CD4-positive, alpha-beta T cell treated with Interleukin-1 beta for 1 hour (primary cell): ENCODE data around the gene XKR7.
"Not testable (repeated sequence)": the region's sequence is repeated elsewhere in the genome, so short reads cannot be mapped to it uniquely, and the experiment has no call there.

Source experiments
- DNase-seq, 2 donors: peaks; one replicate each; pipeline ENCODE4 v3.0.0-alpha.2; 2020 to 2022

Gene XKR7

DNA sequence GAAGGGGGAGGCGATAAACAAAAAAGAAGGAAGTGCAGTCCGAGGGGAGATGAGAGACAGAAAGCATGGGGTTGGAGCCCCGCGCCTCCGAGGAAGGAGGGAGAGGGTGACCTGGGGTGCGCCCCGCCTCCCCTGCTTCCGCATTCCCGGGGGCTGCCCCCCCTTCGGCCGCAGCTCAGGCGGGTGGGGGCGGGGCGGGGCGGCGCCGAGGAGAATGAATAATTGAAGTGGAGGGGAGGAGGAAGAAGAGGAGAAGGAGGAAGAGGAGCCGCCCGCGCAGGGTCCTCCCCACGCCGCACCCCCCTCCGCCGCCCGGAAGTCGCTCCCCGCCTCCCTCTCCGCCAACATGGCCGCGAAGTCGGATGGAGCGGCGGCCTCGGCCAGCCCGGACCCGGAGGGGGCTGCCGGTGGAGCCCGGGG is at the start of gene XKR7:
Gene XKR7 (plus strand): TSS at position 322 of the 420 bp plus-strand sequence. CDS start 25 bp downstream, at position 347.
- DNase-seq = peak; percentile 6 to 38

DNA sequence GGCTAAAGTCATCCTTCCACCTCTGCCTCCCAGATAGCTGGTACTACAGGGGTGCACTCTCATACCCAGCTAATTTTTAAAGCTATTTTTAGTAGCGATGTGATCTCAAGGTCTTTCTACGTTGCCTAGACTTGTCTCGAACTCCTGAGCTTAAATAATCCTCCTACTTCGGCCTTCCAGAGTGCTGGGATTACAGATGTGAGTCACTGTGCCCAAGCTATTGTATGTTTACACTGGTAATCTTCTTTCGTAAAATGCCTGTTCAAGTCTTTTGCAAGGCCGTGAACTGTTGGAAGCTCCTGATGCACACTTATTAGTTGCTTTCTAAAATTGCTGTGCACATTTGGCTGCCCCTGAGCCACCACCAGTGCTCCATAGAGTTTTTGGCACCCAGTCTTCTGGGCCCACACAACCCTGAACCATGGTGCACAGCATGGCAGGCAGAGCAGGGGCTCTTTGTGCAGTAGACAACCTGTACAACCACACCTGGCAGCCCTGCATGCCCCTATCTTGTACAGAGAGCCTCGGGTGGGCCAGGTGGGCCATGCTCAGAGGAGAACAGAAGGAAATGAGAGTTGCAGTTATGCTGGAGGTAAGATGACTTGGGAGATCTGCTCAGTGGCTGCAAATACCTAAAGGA is 49.4 kb upstream of the XKR7 start:
- no peak for DNase-seq

GRCh38 chr20:31919410-31920155 is 48.4 kb upstream of the XKR7 start:
- no peak for DNase-seq

- no peak for DNase-seq
Observed at GRCh38 chr20:31920275-31920855, 47.6 kb upstream of the XKR7 start.

- DNase-seq = not testable (repeated sequence)
Observed at GRCh38 chr20:31921480-31921879, 46.5 kb upstream of the XKR7 start.

GRCh38 chr20:31922181-31922580 is 45.8 kb upstream of the XKR7 start:
- no peak for DNase-seq

GRCh38 chr20:31922588-31922987 is 45.4 kb upstream of the XKR7 start:
- no peak for DNase-seq

- no peak for DNase-seq
Observed at GRCh38 chr20:31923388-31924331, 44.3 kb upstream of the XKR7 start.

GRCh38 chr20:31924561-31924960 is 43.4 kb upstream of the XKR7 start:
- DNase-seq = no peak

DNA sequence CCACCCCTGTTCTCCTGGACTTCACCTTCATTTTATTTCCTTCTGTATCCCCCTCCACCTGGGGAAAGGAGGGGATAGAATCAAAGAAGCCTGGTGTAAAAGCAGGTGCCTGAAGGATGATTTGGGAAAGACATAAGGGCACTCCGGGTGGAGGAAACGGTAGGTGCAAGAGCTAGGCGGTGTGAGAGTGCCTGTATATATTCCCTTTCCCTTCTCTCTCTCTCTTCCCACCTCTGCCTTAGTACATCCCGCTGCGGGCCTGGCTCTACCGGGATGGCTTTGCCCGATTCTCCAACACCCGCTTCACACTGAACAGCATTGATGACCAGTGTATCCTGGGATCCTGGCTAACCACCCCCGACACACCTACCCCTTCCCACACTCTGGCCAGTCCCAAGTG is 42.3 kb upstream of the XKR7 start:
- DNase-seq = no peak

- DNase-seq = no peak
Observed at GRCh38 chr20:31926493-31926892, 41.5 kb upstream of the XKR7 start.

- no peak for DNase-seq
Observed at GRCh38 chr20:31927627-31928159, 40.3 kb upstream of the XKR7 start.

DNA sequence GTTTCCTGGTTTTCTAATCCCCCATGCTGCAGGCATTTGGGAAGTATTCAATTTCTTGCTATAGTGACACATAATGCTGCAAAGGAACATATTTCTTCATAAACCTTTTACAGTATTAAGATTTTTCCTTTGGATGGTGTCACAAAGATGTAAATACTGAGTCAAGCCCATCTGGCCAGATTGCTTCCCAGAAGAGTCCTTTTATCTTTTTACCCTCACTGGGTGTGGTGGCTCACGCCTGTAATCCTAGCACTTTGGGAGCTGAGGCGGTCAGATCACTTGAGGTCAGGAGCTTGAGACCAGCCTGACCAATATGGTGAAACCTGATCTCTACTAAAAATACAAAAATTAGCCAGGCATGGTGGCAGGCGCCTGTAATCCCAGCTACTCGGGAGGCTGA is 38.3 kb upstream of the XKR7 start:
- DNase-seq = not testable (repeated sequence)

GRCh38 chr20:31930779-31931178 is 37.2 kb upstream of the XKR7 start:
- DNase-seq = no peak

DNA sequence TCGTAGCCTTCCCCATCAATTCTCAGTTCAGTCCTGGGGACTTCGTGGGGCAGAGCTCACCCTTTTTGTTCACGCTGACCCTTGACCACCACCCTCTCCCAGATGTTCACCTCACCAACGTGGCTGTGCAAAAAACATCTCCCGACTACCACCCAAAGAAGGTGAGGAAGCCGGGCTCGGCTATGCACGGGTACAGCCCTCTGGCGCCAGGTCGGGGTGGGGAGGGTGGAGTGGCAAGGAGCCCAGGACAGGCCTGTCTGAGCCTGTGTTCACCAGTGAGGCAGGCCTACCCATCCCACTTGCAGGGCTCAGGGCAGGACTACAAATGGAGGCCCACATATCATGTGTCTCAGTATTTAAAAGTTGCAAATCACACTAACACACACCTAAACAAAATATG is 34.3 kb upstream of the XKR7 start:
- DNase-seq = no peak

- no peak for DNase-seq
Observed at GRCh38 chr20:31934491-31934890, 33.5 kb upstream of the XKR7 start.

GRCh38 chr20:31934968-31935764 is 32.8 kb upstream of the XKR7 start:
- DNase-seq = no peak

GRCh38 chr20:31936420-31936819 is 31.5 kb upstream of the XKR7 start:
- DNase-seq = no peak

DNA sequence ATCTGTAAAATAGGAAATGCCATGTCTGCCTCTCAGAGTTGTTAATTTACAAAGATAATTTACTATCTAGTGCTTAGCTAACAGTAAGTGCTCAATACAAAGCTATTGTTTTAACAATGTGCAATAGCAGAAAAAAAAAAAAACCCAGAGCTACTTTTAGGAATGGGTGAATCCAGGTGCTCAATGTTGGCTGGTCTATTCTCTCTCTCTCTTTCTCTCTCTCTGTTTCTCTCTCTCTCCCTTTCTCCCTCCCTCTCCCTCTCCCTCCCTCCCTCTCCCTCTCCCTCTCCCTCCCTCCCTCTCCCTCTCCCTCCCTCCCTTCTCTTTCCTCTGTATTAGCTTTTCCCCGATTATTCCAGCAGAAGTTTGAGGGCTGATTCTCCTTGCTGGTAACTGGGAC is 30.1 kb upstream of the XKR7 start:
- no peak for DNase-seq

DNA sequence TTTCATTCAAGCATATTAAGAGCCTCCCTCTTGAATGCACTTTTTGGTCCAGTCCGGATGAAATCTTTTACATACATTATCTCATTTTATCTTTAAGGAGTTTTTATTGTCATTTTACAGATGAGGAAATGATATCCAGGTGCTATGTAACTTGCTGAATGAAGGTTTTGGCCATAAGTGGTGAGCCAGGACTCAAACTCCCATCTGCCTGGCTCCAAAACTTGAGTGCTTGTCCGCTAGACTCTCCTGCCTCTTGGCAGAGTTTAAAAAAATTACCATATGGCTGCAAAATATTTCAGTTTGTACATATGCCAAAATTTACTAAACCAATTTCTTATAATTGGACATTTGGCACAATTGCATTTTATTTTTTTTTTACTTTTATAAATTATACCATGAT is 28.3 kb upstream of the XKR7 start:
- no peak for DNase-seq

DNA sequence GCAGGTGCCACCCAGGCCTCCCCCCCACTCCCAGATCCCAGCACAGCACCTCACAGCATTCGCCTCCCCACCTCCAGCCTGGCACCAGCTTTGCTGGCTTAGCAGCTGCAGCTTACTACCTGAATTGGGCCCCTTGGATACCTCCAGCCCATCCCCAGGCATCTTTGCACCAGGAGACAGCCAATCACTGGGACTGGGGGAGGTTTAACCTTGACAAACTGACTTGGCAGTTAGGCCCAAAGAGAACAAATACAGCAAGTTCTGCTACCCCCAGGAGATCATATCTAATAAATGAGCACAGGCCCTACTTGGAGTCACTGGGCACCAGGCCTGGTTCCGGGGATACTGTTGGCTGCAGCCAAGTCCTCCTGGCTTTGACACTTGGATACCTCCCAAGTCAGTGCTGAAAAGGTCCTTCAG is 24.9 kb upstream of the XKR7 start:
- no peak for DNase-seq

DNA sequence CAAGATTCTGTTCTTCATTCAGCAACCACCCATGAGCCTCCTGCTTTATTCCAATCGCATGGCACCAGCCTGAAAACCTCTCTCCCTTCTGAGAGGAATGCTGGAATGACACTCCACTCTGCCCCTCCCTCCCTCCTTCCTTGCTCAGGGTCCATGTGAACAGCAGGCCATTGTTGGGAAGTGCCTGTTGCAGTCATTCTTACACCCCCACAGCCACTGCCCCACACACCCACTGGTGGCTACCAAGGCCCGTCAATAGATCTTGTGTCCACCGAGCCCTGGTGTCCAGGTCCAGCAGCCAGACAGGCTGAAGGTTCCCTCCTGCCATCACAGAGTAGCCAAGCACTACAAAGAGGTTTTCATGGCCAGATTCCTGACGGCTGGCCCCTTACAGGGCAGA is 22.6 kb upstream of the XKR7 start:
- DNase-seq = no peak
